Epithelial cell of proximal tubule (primary cell): ENCODE results near the gene SH3RF3. TPM values are rescaled to one million over a fixed set of nuclear protein-coding genes. Genes with fewer than 3 reads are reported as not detected.

Experiments used
- DNase-seq: peaks from one replicate; pipeline ENCODE4 v3.0.0-alpha.2; 2011; ENCODE audit warnings: low read depth
- H3K4me3 ChIP-seq: 2 replicates; pipeline ENCODE4 v1.5.1; 2011; ENCODE audit warnings: low read depth, mild to moderate bottlenecking, low read length
- CTCF ChIP-seq: conservative IDR thresholded peaks from 2 replicates; pipeline ENCODE4 v1.5.1; 2012; ENCODE audit warnings: low read depth, mild to moderate bottlenecking, low read length
- total RNA-seq: library from RNA; depleted of rRNA; stranded (reverse); fragments of >200 nt; gene quantifications from 2 replicates; pipeline ENCODE4 v1.2.3, GENCODE V29; 2015

The SH3RF3 gene
- total RNA-seq, 1 donor from 2014 or later = 1.7 TPM

- H3K4me3 ChIP-seq = no peak overlapping the region
- DNase-seq = no peak
- no peak for TF ChIP-seq CTCF
These were observed 47.9 kb downstream of the SH3RF3 start for GRCh38 chr2:109176928-109177327.

- no peak for TF ChIP-seq CTCF
- DNase-seq = no peak
- H3K4me3 ChIP-seq = no peak overlapping the region
These were observed 48.6 kb downstream of the SH3RF3 start for GRCh38 chr2:109177635-109178034.

- DNase-seq = no peak
- no peak overlapping the region for H3K4me3 ChIP-seq
- no peak for TF ChIP-seq CTCF
These were observed 50.0 kb downstream of the SH3RF3 start for GRCh38 chr2:109178968-109179367.

- no peak overlapping the region for H3K4me3 ChIP-seq
- no peak for TF ChIP-seq CTCF
- DNase-seq = no peak
These were observed 51.8 kb downstream of the SH3RF3 start for GRCh38 chr2:109180786-109181185.

GRCh38 chr2:109182426-109182825 lies 53.4 kb downstream of the SH3RF3 start:
- no peak for DNase-seq

GRCh38 chr2:109183871-109184270 lies 54.9 kb downstream of the SH3RF3 start:
- no peak for DNase-seq
- no peak for TF ChIP-seq CTCF

More at GRCh38 chr2:109182426-109182825, 53.4 kb downstream of the SH3RF3 start:
- H3K4me3 ChIP-seq = no peak overlapping the region
- no peak for TF ChIP-seq CTCF

GRCh38 chr2:109184368-109184767 lies 55.4 kb downstream of the SH3RF3 start:
- H3K4me3 ChIP-seq = no peak overlapping the region
- no peak for TF ChIP-seq CTCF
- no peak for DNase-seq

More at GRCh38 chr2:109183871-109184270, 54.9 kb downstream of the SH3RF3 start:
- no peak overlapping the region for H3K4me3 ChIP-seq
